GM21576 (cell line): Measurements from ENCODE around the gene CPB2.

Experiments
- ATAC-seq: cut with Tn5 transposase; IDR thresholded peaks from one replicate; pipeline ENCODE4 v1.9.1; 2021; ENCODE audit warnings: mild to moderate bottlenecking, moderate library complexity; ENCODE audit not compliant: unreplicated experiment

CPB2 gene

GRCh38 chr13:46052319-46053161 lies 52.3 kb downstream of the CPB2 start, which contains the start of gene ZC3H13:
TSS of gene ZC3H13 (minus strand) at chr13:46052746. CDS start at chr13:46045507, 7,239 bp downstream.
- peak; percentile 100 for ATAC-seq

- ATAC-seq, result no peak
Measured at GRCh38 chr13:46051968-46052318, 52.9 kb downstream of the CPB2 start.

- ATAC-seq, result no peak
Measured at GRCh38 chr13:46050771-46051170, 54.1 kb downstream of the CPB2 start.

- no peak for ATAC-seq
Measured at GRCh38 chr13:46045424-46045823, 59.4 kb downstream of the CPB2 start.

GRCh38 chr13:46043647-46044046 lies 61.2 kb downstream of the CPB2 start:
- no peak for ATAC-seq

- no peak for ATAC-seq
Measured at GRCh38 chr13:46041419-46041839, 63.4 kb downstream of the CPB2 start.

GRCh38 chr13:46040763-46041162 lies 64.1 kb downstream of the CPB2 start:
- ATAC-seq, result no peak

- no peak for ATAC-seq
Measured at GRCh38 chr13:46039411-46040182, 65.2 kb downstream of the CPB2 start.

GRCh38 chr13:46038296-46038695 lies 66.5 kb downstream of the CPB2 start:
- ATAC-seq, result no peak

- no peak for ATAC-seq
Measured at GRCh38 chr13:46035066-46035465, 69.8 kb downstream of the CPB2 start.

GRCh38 chr13:46032341-46032740 lies 72.5 kb downstream of the CPB2 start:
- ATAC-seq, result no peak

- ATAC-seq, result no peak
Measured at GRCh38 chr13:46031581-46032263, 73.1 kb downstream of the CPB2 start.

- no peak for ATAC-seq
Measured at GRCh38 chr13:46025157-46025556, 79.7 kb downstream of the CPB2 start.

- no peak for ATAC-seq
Measured at GRCh38 chr13:46022481-46022880, 82.4 kb downstream of the CPB2 start.

GRCh38 chr13:46016216-46016615 lies 88.6 kb downstream of the CPB2 start:
- ATAC-seq, result no peak

GRCh38 chr13:46015366-46015765 lies 89.5 kb downstream of the CPB2 start:
- no peak for ATAC-seq

GRCh38 chr13:46012404-46012803 lies 92.4 kb downstream of the CPB2 start:
- ATAC-seq, result no peak

GRCh38 chr13:46010148-46010547 lies 94.7 kb downstream of the CPB2 start:
- ATAC-seq, result no peak

- ATAC-seq, result no peak
Measured at GRCh38 chr13:46008631-46009030, 96.2 kb downstream of the CPB2 start.

- ATAC-seq, result no peak
Measured at GRCh38 chr13:46006688-46007452, 98.0 kb downstream of the CPB2 start.

- ATAC-seq, result no peak
Measured at GRCh38 chr13:46004491-46004890, 100.3 kb downstream of the CPB2 start.
